Measurements from ENCODE around the gene TYW1.

DNA sequence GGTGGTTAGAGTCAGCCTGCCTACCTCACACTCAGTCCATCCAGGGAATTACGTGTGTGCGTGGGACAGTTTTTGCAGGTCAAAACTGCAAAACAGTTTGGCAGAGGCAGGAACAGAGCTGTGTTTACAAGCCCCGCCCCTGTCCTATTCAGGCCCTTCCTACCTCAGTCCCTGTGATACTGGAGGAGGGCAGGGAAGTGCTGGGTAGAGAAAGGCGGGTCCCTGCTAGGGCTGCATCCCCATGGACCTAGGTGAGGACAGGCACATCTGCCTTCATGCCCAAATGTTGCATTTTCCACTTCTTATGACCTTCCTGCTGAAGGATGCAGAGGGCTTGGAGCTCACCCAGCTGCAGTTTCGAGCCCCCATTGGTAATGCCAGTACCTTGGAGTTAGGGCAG lies 26.3 kb upstream of the TYW1 start:
- TF ChIP-seq POLR2A (IDR thresholded peaks at IDR 0.05; ENCODE audit: low read depth, low read length) = no peak
- TF ChIP-seq TAF1 (IDR thresholded peaks at IDR 0.05; ENCODE audit: low read depth, low read length) = no peak
- TF ChIP-seq POLR2AphosphoS5 (IDR thresholded peaks at IDR 0.05; ENCODE audit: low read depth, low read length) = no peak
- TF ChIP-seq PAX5 (IDR thresholded peaks at IDR 0.05; ENCODE audit: insufficient read depth, low read length, severe bottlenecking) = no peak
- TF ChIP-seq SPI1 (IDR thresholded peaks at IDR 0.05; ENCODE audit: low read depth, low read length) = no peak
- TF ChIP-seq POU2F2 (IDR thresholded peaks at IDR 0.05; ENCODE audit: low read depth, low read length) = no peak

All from GM12891 (cell line).